ENCODE results near the gene GPRC5A.
"Not testable (repeated sequence)": the region's sequence is repeated elsewhere in the genome, so short reads cannot be mapped to it uniquely, and the experiment has no call there.

GPRC5A gene, protein sequence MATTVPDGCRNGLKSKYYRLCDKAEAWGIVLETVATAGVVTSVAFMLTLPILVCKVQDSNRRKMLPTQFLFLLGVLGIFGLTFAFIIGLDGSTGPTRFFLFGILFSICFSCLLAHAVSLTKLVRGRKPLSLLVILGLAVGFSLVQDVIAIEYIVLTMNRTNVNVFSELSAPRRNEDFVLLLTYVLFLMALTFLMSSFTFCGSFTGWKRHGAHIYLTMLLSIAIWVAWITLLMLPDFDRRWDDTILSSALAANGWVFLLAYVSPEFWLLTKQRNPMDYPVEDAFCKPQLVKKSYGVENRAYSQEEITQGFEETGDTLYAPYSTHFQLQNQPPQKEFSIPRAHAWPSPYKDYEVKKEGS

DNA sequence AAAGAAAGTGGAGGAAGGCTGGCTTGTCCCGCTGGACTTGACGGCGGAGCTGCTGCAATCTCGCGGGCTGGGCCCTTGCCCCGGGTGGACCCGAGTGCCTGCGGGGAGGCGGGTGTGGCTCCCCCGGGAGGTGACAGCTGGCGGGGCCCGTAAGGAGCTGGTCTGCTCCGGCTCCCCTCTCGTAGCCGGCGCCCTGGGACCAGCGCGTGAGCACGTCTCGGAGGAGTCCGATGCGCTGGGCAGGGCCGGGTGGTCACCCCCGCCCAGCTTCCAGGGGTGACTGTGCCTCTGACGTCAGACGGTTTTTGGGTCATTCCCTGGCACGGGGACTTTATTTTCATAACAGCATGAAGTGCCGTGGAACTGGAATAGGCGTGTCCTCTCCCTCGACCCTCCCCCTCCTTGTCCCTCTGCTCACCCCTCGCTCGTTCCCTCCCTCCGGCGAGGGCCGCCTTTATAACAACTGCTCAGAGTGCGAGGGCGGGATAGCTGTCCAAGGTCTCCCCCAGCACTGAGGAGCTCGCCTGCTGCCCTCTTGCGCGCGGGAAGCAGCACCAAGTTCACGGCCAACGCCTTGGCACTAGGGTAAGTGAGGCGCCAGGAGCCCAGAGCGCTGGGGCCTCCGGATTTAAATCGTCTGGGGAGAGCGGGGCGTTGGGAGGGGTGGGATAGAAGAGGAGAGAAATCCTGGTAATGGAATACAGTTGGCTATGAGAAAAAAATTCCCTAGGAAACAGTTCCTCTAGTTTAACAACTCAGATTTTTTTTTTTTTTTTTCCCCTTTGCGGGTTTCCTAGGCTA lies at the start of gene GPRC5A:
TSS of gene GPRC5A (plus strand) at position 483 of the 801 bp plus-strand sequence. CDS start 16,688 bp downstream, outside the sequence.
- Histone ChIP-seq H3K36me3 (no peaks in the 10 kb centered on the region), H3K4me1 (peaks cover 0 to 36% (median 10%) of the 10 kb centered on the region in 4 donors), H3K27me3 (no peaks in the 10 kb centered on the region), H3K9me3 (no peaks in the 10 kb centered on the region), H3K27ac (peak within 1 kb of the TSS; percentile 94 to 96), H3K4me3 (peak within 1 kb of the TSS; percentile 56 to 67)
- peak; percentile 95 to 98 for DNase-seq
- TF ChIP-seq, protein P1, sequence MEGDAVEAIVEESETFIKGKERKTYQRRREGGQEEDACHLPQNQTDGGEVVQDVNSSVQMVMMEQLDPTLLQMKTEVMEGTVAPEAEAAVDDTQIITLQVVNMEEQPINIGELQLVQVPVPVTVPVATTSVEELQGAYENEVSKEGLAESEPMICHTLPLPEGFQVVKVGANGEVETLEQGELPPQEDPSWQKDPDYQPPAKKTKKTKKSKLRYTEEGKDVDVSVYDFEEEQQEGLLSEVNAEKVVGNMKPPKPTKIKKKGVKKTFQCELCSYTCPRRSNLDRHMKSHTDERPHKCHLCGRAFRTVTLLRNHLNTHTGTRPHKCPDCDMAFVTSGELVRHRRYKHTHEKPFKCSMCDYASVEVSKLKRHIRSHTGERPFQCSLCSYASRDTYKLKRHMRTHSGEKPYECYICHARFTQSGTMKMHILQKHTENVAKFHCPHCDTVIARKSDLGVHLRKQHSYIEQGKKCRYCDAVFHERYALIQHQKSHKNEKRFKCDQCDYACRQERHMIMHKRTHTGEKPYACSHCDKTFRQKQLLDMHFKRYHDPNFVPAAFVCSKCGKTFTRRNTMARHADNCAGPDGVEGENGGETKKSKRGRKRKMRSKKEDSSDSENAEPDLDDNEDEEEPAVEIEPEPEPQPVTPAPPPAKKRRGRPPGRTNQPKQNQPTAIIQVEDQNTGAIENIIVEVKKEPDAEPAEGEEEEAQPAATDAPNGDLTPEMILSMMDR (IDR thresholded peaks at IDR 0.05), result peak in 1 of 2 experiments; percentile 13
- intact Hi-C loops (cut with DNase I; ENCODE audit: low total_unique reads), result loop anchor here (5.0 to 10.0 kb wide), 2 partner anchors 104 to 166 kb away; partner anchors contain the start of gene APOLD1

DNA sequence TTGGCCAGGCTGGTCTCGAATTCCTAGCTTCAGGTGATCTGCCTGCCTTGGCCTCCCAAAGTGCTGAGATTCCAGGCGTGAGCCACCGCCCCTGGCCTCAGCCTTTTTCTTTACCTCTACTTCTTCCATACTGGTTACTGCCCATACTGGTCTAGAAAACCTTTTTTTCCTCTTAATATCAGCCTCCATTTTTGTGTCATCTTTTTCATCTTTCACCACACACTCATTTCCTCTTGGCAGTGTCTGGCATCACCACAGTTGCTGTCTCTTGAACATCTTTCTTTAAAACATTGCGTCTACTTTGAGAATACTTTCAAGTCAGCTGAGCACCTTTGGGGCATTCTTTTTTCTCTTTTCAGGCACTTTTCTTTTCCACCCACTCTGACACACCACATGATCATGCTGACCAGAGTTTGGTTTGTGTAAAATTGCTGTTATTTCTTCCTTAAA lies 45.5 kb upstream of the GPRC5A start:
- TF ChIP-seq, protein P1 (IDR thresholded peaks at IDR 0.05), result no peak
- Histone ChIP-seq H3K27ac (no peak overlapping the region), H3K4me3 (no peak overlapping the region), H3K4me1 (no peaks in the 10 kb centered on the region), H3K27me3 (no peaks in the 10 kb centered on the region), H3K9me3 (no peaks in the 10 kb centered on the region), H3K36me3 (no peaks in the 10 kb centered on the region)
- intact Hi-C loops (cut with DNase I; ENCODE audit: low total_unique reads), result no loop called here
- DNase-seq, result no peak

DNA sequence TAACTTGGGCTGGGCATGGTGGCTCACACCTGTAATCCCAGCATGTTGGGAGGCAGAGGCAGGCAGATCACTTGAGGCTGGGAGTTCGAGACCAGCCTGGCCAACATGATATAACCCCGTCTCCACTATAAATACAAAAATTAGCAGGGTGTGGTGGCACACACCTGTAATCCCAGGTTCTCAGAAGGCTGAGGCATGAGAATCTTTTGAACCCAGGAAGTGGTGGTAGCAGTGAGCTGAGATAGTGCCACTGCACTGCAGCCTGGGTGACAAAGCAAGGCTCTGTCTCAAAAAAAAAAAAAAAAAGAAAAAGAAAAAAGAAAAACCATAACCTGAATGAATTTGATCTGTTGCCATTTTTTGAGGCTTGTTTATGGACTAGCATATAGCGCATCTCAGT lies 44.6 kb upstream of the GPRC5A start:
- DNase-seq; H3K9me3 ChIP-seq; H3K36me3 ChIP-seq; H3K4me3 ChIP-seq; intact Hi-C loops (cut with DNase I; ENCODE audit: low total_unique reads); H3K27ac ChIP-seq; H3K27me3 ChIP-seq; H3K4me1 ChIP-seq: not testable (repeated sequence)

DNA sequence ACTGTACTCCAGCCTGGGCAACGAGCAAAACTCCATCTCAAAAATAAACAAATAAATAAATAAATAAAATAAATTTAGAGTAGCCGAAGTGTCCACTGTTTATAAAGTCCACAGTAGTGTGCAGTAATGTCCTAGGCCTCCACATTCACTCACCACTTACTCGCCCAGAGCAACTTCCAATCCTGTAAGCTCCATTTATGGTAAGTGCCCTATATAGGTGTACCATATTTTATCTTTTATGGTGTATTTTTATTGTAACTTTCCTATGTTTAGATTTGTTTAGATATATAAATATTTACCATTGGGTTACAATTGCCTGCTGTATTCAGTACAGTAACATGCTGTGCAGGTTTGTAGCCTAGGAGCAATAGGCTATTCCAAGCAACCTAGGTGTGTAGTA lies 37.9 kb upstream of the GPRC5A start:
- no peak overlapping the region for H3K27ac ChIP-seq
- intact Hi-C loops (cut with DNase I; ENCODE audit: low total_unique reads), result no loop called here
- no peaks in the 10 kb centered on the region for H3K9me3 ChIP-seq
- H3K36me3 ChIP-seq, result no peaks in the 10 kb centered on the region
- H3K4me3 ChIP-seq, result no peak overlapping the region
- TF ChIP-seq, protein P1 (IDR thresholded peaks at IDR 0.05), result no peak
- no peaks in the 10 kb centered on the region for H3K4me1 ChIP-seq
- DNase-seq, result no peak
- no peaks in the 10 kb centered on the region for H3K27me3 ChIP-seq

DNA sequence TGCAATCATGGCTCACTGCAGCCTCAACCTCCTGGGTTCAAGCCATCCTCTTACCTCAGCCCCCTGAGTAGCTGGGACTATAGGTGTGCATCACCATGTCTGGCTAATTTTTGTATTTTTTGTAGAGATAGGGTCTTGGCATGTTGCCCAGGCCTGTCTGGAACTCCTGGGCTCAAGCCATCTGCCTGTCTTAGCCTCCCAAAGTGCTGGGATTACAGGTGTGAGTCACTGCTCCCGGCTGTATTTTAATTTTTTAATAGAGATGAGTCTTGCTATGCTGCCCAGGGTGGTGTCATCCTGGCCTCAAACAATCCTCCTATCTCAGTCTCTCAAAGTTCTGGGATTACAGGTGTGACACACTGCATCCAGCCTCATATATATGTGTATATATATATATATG lies 31.7 kb upstream of the GPRC5A start:
- TF ChIP-seq, protein P1 (IDR thresholded peaks at IDR 0.05), result no peak
- Histone ChIP-seq H3K4me1 (no peaks in the 10 kb centered on the region), H3K27ac (no peak overlapping the region), H3K27me3 (no peaks in the 10 kb centered on the region), H3K4me3 (no peak overlapping the region), H3K9me3 (no peaks in the 10 kb centered on the region), H3K36me3 (no peaks in the 10 kb centered on the region)
- intact Hi-C loops (cut with DNase I; ENCODE audit: low total_unique reads), result no loop called here
- no peak for DNase-seq

DNA sequence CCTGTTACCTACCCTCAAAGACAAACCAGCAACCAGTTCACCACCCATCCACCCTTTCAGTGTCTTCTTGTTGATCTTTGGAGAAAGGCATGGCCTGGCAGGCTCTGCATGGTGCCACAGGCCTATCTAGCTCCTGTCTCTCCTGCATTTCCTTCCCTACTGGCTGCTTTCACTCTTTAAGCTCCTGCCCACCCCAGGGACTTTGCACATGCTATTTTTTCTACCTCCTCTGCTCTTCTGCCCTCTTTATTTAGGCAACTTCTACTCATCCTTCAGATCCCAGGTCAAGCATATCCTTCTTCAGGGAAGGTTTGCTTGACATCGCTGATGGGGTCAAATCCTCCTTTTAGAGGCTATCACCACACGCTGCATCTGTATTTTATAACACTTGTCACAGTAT lies 27.1 kb upstream of the GPRC5A start:
- Histone ChIP-seq H3K9me3 (no peaks in the 10 kb centered on the region), H3K27ac (no peak overlapping the region), H3K4me1 (no peaks in the 10 kb centered on the region), H3K27me3 (no peaks in the 10 kb centered on the region), H3K4me3 (no peak overlapping the region), H3K36me3 (no peaks in the 10 kb centered on the region)
- DNase-seq, result no peak
- intact Hi-C loops (cut with DNase I; ENCODE audit: low total_unique reads), result no loop called here
- TF ChIP-seq, protein P1 (IDR thresholded peaks at IDR 0.05), result no peak

Measured in tibial artery (tissue), 4 donors.